GM12878 (cell line): ENCODE results near the gene DYNC1H1. TPM values are rescaled to one million over a fixed set of nuclear protein-coding genes. Genes with fewer than 3 reads are reported as not detected.

Experiments
- BCL11A ChIP-seq: IDR thresholded peaks from 2 replicates; pipeline ENCODE4 v1.6.1; 2011; ENCODE audit warnings: low read depth, low read length
- CEBPB ChIP-seq, 2 experiments: fragments of 150-350 bp in 1 of 2; IDR thresholded peaks; 2 replicates each; pipeline ENCODE4 v1.6.1; 2012 to 2014; ENCODE audit warnings: low read depth in 2 of 2, low read length in 2 of 2, borderline replicate concordance in 1 of 2, inconsistent platforms in 1 of 2
- DPF2 ChIP-seq: fragments of 450-650 bp; IDR thresholded peaks from 2 replicates; pipeline ENCODE4 v1.6.1; 2017; ENCODE audit warnings: mild to moderate bottlenecking
- ELK1 ChIP-seq: IDR thresholded peaks from 2 replicates; pipeline ENCODE4 v1.6.1; 2012; ENCODE audit warnings: low read depth, low read length, improper control_type of control experiment
- IRF5 ChIP-seq: fragments of 450-650 bp; IDR thresholded peaks from 2 replicates; pipeline ENCODE4 v1.6.1; 2017; ENCODE audit warnings: borderline replicate concordance
- MYC ChIP-seq: IDR thresholded peaks from 2 replicates; pipeline ENCODE4 v1.6.1; 2011; ENCODE audit warnings: mild to moderate bottlenecking, low read length, moderate library complexity, inconsistent platforms; ENCODE audit not compliant: insufficient read depth, insufficient replicate concordance, insufficient read length, severe bottlenecking
- SKIL ChIP-seq: fragments of 450-650 bp; IDR thresholded peaks from 2 replicates; pipeline ENCODE4 v1.6.1; 2017; ENCODE audit warnings: mild to moderate bottlenecking, low read depth, inconsistent platforms; ENCODE audit not compliant: poor library complexity, severe bottlenecking
- SP1 ChIP-seq: IDR thresholded peaks from one replicate; pipeline ENCODE4 v1.6.1; 2011; ENCODE audit warnings: low read depth, low read length
- SUZ12 ChIP-seq: fragments of 200-600 bp; sonication (generic); IDR thresholded peaks from one replicate; pipeline ENCODE4 v1.6.1; 2018; ENCODE audit warnings: antibody characterized with exemption, mild to moderate bottlenecking; ENCODE audit not compliant: unreplicated experiment
- TCF3 ChIP-seq: IDR thresholded peaks from 2 replicates; pipeline ENCODE4 v1.6.1; 2012; ENCODE audit warnings: low read depth, mild to moderate bottlenecking, low read length, borderline replicate concordance; ENCODE audit not compliant: insufficient read depth
- ZNF622 ChIP-seq: fragments of 450-650 bp; IDR thresholded peaks from 2 replicates; pipeline ENCODE4 v1.6.1; 2017; ENCODE audit warnings: mild to moderate bottlenecking, inconsistent platforms
- ZZZ3 ChIP-seq: IDR thresholded peaks from 2 replicates; pipeline ENCODE4 v1.6.1; 2011; ENCODE audit warnings: low read depth; ENCODE audit not compliant: control insufficient read depth, insufficient read length
- polyA plus RNA-seq, 11 experiments: library from polyadenylated mRNA; depleted of rRNA in 4 of 11; unstranded in 6 of 11; stranded (reverse) in 5 of 11; fragments of >200 nt; fragmentation: Nextera tagmentation in 4 of 11; fragmentation: Illumina TruSeq in 1 of 11; extraction: Ambion mirVana in 4 of 11; extraction: Trizol in 1 of 11; gene quantifications; 1 replicate in 1 of 11; 2 replicates in 10 of 11; pipeline versions ENCODE4 v1.2.1 to v1.2.3, GENCODE V29; 2011 to 2016; ENCODE audit warnings: inconsistent platforms in 2 of 11, missing spikeins in 2 of 11, low read depth in 1 of 11
- total RNA-seq, 4 experiments: library from RNA; depleted of rRNA in 3 of 4; stranded (reverse); fragments of >200 nt in 3 of 4; fragmentation: Illumina TruSeq in 1 of 4; extraction: Trizol in 1 of 4; gene quantifications; 2 replicates each; pipeline versions ENCODE4 v1.2.1 to v1.2.3, GENCODE V29; 2013 to 2021

The DYNC1H1 gene
- total and polyA plus RNA-seq, 10 of the 15 experiments (the other 5 are each of a cell fraction or from before 2014, with no cell fraction given): 38.4 to 291 (median 111) TPM

- TF ChIP-seq SKIL (no peak), SP1 (no peak), ZNF622 (no peak), ZZZ3 (no peak), TCF3 (no peak), MYC (no peak), DPF2 (no peak), SUZ12 (no peak), IRF5 (no peak), CEBPB (IDR thresholded peaks at IDR 0.05; ENCODE audit: borderline replicate concordance in 1 of 2, low read depth in 2 of 2, low read length in 2 of 2) (no peak), BCL11A (no peak), ELK1 (no peak)
These were observed 15.9 kb downstream of the DYNC1H1 start (continued) for GRCh38 chr14:101980251-101980650.
